ENCODE measurements around the gene SHISA5.
"Not testable (repeated sequence)": the region's sequence is repeated elsewhere in the genome, so short reads cannot be mapped to it uniquely, and the experiment has no call there.

Gene SHISA5, protein sequence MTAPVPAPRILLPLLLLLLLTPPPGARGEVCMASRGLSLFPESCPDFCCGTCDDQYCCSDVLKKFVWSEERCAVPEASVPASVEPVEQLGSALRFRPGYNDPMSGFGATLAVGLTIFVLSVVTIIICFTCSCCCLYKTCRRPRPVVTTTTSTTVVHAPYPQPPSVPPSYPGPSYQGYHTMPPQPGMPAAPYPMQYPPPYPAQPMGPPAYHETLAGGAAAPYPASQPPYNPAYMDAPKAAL

GRCh38 chr3:48504051-48504946 lies at the start of gene SHISA5:
TSS of gene SHISA5 (minus strand) at chr3:48504174. CDS start at chr3:48504094, 80 bp downstream.
- no peak for DNase-seq (ENCODE audit: low read depth in 2 of 2, low spot score in 1 of 2)

DNA sequence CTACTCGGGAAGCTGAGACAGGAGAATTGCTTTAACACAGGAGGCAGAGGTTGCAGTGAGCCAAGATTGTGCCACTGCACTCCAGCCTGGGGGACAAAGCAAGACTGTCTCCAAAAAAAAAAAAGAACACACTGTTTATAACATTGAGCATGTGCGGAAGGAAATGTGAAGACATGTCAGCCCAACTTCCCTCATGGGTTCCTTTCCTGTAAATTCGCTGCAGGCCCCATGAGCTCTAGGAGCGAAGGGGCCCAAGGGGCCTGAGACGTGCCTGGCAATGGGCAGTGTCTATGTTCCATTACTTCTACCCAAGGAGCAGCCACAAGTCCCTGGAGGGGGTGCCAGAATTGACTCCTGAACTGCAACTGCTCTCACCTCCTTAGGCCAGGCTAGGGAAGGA lies 49.4 kb upstream of the SHISA5 start:
- no peak for DNase-seq (ENCODE audit: low read depth in 2 of 2, low spot score in 1 of 2)

- no peak for DNase-seq (ENCODE audit: low read depth in 2 of 2, low spot score in 1 of 2)
Measured at GRCh38 chr3:48552111-48552951, 48.4 kb upstream of the SHISA5 start.

GRCh38 chr3:48551651-48552050 lies 47.7 kb upstream of the SHISA5 start:
- not testable (repeated sequence) for DNase-seq (ENCODE audit: low read depth in 2 of 2, low spot score in 1 of 2)

- peak; percentile 62 to 78 for DNase-seq (ENCODE audit: low read depth in 2 of 2, low spot score in 1 of 2)
Measured at GRCh38 chr3:48548729-48549705, 45.0 kb upstream of the SHISA5 start.

- no peak for DNase-seq (ENCODE audit: low read depth in 2 of 2, low spot score in 1 of 2)
Measured at GRCh38 chr3:48548126-48548525, 44.2 kb upstream of the SHISA5 start.

DNA sequence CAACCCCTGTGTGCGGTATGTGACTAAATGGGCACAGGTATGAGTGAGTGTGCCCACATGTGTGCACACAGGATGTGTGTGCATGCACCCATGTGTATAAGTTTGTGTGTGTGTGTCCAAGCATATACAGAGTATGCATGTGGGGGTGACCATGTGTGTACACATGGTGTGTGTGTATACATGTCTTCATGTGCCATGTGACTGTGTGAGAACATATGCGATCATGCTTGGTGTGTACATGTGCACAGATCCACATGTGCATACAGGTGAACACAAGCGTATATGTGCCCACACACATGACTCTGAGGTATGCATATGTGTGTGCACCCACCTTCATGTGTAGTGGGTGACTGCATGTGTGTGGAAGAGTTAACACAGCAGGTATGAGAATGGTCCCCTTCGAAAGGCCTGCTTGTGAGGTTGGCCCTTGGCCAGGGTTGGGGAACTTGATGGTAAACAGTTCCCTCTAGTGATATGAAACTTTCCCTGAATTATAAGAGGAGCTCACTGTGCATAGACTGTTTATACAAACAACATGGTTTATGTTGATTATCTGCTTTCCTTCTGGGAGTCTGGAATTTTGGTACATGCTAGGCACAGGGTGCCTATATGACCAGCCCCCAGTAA lies 42.3 kb upstream of the SHISA5 start:
- no peak for DNase-seq (ENCODE audit: low read depth in 2 of 2, low spot score in 1 of 2)

DNA sequence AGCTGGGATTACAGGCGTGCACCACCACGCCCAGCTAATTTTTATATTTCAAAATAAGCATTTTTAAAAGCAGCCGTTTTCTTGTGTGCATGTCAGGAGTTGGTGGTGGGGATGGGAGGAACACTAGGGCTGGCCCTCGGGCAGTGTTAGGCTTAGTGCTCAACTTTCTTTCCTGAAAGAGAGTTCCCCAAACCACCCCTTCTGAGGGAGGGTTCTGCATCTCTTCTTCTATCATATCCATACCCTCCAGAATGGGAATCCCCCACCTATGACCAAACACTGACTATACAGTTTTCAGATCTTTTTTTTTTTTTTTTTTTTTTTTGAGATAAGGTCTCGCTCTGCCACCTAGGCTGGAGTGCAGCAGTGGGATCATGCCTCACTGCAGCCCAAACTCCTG lies 40.2 kb upstream of the SHISA5 start:
- DNase-seq (ENCODE audit: low read depth in 2 of 2, low spot score in 1 of 2) = no peak

GRCh38 chr3:48543271-48543866 lies 39.4 kb upstream of the SHISA5 start:
- no peak for DNase-seq (ENCODE audit: low read depth in 2 of 2, low spot score in 1 of 2)

DNA sequence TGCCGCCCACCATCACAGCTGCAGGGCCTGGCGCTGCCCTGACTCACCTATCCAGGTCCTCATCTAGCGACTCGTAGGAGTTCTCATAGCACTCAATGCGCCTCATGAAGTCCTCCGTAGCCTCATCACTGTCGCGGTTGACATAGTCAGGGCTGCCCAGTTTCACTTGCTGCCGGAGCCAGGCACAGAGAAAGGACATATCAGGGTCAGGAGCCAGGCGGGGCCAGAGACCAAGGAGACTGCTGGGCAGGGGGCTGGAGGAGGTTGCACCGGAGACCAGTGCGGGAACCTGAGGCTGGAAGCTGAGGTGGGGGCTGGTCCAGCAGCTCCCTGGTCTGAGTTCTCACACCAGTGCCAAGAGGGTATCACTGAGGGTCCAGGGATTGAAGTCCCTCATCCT lies 34.5 kb upstream of the SHISA5 start:
- no peak for DNase-seq (ENCODE audit: low read depth in 2 of 2, low spot score in 1 of 2)

GRCh38 chr3:48536785-48537184 lies 32.8 kb upstream of the SHISA5 start:
- no peak for DNase-seq (ENCODE audit: low read depth in 2 of 2, low spot score in 1 of 2)

DNA sequence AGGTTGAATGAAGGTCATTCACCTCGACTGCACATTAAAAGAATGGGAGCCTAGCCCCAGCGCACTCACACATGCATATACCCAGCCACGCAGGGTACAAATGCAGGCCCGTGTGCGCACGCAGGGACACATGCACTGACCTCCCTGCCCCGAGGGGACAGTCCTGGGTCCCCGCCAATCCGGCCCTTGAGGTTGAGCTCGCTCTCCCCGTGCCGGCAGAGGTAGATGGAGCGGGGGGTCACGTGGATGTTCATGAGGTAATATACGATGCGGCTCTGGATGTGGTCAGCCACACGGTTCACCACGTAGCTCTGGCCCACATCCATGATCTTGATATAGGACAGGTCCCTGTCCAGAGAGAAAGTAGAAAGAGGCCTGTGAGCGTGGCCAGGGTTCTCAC lies 32.1 kb upstream of the SHISA5 start:
- DNase-seq (ENCODE audit: low read depth in 2 of 2, low spot score in 1 of 2) = no peak

GRCh38 chr3:48535578-48535977 lies 31.6 kb upstream of the SHISA5 start:
- no peak for DNase-seq (ENCODE audit: low read depth in 2 of 2, low spot score in 1 of 2)

- DNase-seq (ENCODE audit: low read depth in 2 of 2, low spot score in 1 of 2) = no peak
Measured at GRCh38 chr3:48532977-48533337, 29.0 kb upstream of the SHISA5 start.

DNA sequence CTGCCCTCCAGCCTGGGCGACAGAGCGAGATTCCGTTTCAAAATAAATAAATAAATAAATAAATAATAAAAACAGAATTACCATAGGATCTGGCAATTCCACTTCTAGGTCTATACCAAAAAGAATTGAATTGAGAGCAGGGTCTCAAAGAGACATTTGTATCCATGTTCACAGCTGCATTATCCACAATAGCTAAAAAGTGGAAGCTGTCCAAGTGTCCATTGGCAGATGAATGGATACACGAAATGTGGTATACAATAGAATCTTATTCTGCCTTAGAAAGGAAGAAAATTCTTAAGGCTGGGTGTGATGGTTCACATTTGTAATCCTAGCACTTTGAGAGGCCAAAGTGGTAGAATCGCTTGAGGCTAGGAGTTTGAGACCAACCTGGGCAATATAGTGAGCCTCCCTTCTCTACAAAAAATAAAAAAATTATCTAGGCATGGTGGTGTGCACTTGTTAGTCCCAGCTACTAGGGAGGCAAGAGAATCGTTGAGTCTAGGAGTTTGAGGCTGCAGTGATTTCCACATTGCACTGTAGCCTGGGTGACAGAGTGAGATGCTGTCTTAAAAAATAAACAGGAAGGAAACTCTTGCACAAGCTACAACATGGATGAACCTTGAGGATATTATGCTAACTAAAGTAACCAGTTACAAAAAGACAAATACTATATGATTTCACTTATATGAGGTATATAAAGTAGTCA lies 28.4 kb upstream of the SHISA5 start:
- no peak for DNase-seq (ENCODE audit: low read depth in 2 of 2, low spot score in 1 of 2)

DNA sequence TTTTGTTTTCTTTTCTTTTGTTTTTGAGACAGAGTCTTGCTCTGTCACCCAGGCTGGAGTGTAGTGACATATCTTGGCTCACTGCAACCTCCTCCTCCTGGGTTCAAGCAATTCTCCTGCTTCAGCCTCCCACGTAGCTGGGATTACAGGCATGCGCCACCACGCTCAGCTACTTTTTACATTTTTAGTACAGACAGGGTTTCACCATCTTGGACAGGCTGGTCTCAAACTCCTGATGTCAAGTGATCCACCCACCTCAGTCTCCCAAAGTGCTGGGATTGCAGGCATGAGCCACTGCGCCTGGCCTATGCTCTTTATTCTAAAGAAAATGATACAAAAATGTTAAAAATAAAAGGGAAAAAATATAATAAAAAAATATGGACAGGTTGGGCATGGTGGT lies 26.7 kb upstream of the SHISA5 start:
- not testable (repeated sequence) for DNase-seq (ENCODE audit: low read depth in 2 of 2, low spot score in 1 of 2)

GRCh38 chr3:48528754-48529153 lies 24.8 kb upstream of the SHISA5 start:
- DNase-seq (ENCODE audit: low read depth in 2 of 2, low spot score in 1 of 2) = no peak

DNA sequence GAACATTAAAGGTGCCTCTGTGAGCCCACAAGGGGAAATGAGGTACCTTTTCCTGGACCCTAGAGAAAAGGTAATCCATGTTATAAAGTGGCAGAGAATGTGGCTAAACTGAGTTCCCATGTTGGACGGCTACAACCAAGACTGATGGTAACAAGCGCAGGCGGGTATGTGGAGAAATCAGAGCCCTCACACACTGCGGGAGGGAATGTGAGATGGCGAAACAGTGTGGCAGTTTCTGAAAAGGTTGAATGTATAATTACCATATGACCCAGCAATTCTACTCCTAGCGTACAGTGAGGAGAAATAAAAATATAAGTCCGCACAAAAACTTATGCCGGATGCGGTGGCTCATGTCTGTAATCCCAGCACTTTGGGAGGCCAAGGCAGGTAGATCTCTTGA lies 24.1 kb upstream of the SHISA5 start:
- no peak for DNase-seq (ENCODE audit: low read depth in 2 of 2, low spot score in 1 of 2)

- DNase-seq (ENCODE audit: low read depth in 2 of 2, low spot score in 1 of 2) = no peak
Measured at GRCh38 chr3:48524970-48525369, 21.0 kb upstream of the SHISA5 start.
